AG09309 (cell line): Measurements from ENCODE around the gene CASR.
A peak's percentile ranks its signal among the peaks of the same experiment; 100 is the strongest.

Experiments
- DNase-seq: peaks from one replicate; pipeline ENCODE4 v3.0.0-alpha.2; 2010; ENCODE audit warnings: low read depth
- H3K4me3 ChIP-seq: 2 replicates; pipeline ENCODE4 v1.5.1; 2011; ENCODE audit warnings: mild to moderate bottlenecking, low read depth, low read length, moderate library complexity; ENCODE audit not compliant: control insufficient read depth
- TF ChIP-seq, protein P1 (sequence below): IDR thresholded peaks from 2 replicates; pipeline ENCODE4 v1.5.1; 2011; ENCODE audit warnings: mild to moderate bottlenecking, low read depth, low read length, inconsistent platforms; ENCODE audit not compliant: insufficient read depth, control insufficient read depth; ENCODE audit errors: missing control alignments

Gene CASR

DNA sequence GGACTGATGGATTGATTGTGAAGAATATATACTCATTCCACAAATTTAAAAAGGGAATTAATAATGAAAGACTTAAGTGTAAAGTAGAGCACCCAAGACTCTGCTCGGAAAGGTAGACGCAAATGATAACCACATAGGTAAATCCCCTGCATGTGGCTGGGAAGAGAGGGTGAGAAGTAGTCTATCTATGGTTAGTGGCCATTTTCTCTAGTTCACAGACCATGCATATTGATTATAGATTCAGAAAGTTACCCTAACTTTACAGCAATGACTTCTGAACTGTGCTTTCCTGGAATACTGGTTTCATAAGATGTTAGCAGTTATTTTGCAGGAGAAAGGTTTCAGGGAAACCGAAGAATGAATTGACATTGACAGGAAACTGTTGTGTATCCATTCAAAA, 51.7 kb downstream of the CASR start:
- DNase-seq: no peak
- no peak overlapping the region for H3K4me3 ChIP-seq
- TF ChIP-seq, protein P1, sequence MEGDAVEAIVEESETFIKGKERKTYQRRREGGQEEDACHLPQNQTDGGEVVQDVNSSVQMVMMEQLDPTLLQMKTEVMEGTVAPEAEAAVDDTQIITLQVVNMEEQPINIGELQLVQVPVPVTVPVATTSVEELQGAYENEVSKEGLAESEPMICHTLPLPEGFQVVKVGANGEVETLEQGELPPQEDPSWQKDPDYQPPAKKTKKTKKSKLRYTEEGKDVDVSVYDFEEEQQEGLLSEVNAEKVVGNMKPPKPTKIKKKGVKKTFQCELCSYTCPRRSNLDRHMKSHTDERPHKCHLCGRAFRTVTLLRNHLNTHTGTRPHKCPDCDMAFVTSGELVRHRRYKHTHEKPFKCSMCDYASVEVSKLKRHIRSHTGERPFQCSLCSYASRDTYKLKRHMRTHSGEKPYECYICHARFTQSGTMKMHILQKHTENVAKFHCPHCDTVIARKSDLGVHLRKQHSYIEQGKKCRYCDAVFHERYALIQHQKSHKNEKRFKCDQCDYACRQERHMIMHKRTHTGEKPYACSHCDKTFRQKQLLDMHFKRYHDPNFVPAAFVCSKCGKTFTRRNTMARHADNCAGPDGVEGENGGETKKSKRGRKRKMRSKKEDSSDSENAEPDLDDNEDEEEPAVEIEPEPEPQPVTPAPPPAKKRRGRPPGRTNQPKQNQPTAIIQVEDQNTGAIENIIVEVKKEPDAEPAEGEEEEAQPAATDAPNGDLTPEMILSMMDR: no peak

DNA sequence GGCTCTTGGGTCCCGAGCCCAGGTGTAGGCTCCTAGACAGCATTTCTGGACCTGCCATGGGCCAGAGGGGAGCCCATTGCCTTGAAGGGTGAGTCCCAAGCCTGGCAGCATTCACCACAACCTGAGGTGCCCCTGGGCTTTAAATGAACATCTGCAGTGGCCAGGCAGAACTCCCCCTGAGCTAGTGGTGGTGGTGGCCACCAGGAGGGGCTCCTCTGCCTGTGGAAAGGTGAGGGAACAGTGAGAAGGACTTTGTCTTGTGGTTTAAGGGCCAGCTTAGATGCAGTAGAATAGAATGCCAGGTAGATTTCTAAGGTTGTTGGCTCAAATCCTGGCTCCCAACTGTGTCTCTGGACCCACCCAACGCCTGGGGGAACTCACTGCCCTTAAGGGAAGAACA, 55.6 kb downstream of the CASR start:
- TF ChIP-seq, protein P1: no peak
- DNase-seq: no peak
- no peak overlapping the region for H3K4me3 ChIP-seq

DNA sequence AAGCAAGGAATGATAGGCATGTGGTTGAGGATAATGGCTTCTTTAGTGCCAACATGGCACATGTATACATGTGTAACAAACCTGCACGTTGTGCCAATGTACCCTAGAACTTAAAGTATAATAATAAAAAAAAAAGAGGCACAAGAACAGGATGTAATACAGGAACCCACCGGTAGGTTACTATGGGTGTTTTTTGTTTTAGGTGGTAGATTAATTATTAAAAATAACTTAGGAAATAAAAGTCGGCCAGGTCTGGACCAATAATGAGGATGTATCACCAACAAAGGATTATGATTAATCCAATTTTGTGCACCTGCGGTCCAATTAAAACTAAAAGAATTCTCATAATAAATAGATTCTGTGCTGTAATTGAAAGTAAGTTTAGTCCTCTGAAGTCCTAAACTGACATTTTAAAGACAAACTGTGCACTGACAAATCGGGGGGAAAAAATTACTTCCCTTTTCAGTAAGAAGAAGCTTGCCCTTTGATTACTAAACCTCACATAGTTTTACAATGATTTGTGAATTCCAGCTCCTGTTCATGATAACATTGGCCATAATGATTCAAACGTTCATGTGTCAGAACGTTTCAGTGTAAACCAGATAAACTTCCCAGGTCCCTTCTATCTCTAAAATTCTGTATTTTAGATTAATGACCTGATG, 62.2 kb downstream of the CASR start:
- H3K4me3 ChIP-seq: peak overlapping the region; percentile 22; the same call in 1 of the 2 replicates
- DNase-seq: peak; percentile 29
- TF ChIP-seq, protein P1: peak; percentile 15

DNA sequence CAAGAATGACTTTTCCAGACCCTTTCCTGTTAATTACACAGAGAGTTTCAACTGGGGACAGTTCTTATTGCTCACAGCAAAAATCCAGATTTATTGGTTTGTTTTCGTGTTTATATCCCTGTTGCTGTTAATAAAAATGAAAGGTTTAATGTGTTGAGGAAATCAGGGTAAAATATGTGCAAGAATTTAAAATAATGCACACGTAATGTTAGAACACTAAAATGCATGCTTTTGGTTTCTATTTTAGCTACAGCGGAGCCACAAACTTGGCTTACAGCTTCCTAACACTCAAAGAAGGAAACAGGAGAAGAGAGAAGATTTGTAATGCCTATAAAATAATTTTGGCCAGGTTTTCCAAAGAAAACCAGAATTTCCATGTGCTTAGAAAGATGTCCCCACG, 62.7 kb downstream of the CASR start:
- TF ChIP-seq, protein P1: no peak
- peak; percentile 32 for DNase-seq
- peak overlapping the region; percentile 22 for H3K4me3 ChIP-seq

DNA sequence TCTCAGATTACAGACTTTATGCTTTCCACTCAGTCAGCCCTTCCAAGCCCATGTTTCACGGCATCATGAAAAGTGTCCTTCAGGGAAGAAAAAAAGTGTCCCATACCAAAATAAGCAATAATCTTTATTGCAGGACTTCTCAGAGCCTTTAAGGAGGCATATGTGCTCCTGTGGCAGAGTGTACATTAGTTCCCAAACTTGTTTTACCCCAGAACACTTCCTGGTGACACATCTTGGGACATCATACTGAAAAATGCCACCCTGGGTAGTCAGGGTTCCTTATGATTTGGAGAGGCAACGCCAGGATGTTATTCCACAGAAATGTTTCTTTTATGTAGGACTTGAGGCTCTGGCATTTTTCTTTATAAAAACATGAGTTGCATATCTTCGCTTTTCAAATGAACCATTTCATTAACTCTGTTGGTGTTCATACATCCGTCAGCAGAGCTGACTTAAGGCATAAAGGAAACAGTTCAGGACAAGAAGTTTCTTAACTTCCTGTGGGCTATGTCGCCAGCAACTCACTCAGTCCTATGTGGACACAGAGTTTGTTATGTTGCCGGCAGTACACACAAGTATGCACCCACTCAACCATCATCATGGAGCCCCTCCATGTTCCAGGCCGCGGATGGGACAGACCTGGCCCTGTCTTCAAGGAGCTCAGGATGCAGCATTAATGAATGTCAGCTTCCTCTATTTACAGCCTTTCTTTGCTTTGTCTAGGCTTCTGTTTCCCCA, 63.8 kb downstream of the CASR start:
- TF ChIP-seq, protein P1: no peak
- no peak overlapping the region for H3K4me3 ChIP-seq
- no peak for DNase-seq

DNA sequence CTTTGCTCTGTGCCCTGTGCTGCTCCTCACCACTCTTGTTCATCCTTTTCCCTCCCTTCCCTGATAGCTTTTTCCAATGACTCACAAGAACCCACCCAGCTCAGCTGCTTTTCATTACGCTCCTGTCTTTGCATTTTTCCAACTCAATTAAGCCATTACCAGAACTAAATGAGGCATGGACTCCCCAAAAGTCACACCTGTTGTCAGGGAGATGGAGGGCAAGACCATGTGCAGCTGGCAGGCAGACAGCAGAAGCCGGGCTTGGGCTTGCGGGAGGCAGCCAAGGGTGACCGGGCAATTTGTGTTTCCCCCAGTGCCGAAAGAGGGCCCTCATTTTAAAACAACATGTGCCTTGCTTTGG, 64.3 kb downstream of the CASR start:
- no peak overlapping the region for H3K4me3 ChIP-seq
- TF ChIP-seq, protein P1: no peak
- DNase-seq: no peak
